ENCODE data around the gene RNF113B. TPM values are rescaled to one million over a fixed set of nuclear protein-coding genes. Genes with fewer than 3 reads are reported as not detected.
A peak's percentile ranks its signal among the peaks of the same experiment; 100 is the strongest.

The RNF113B gene
- total RNA-seq, 4 donors from 2014 or later = not detected

DNA sequence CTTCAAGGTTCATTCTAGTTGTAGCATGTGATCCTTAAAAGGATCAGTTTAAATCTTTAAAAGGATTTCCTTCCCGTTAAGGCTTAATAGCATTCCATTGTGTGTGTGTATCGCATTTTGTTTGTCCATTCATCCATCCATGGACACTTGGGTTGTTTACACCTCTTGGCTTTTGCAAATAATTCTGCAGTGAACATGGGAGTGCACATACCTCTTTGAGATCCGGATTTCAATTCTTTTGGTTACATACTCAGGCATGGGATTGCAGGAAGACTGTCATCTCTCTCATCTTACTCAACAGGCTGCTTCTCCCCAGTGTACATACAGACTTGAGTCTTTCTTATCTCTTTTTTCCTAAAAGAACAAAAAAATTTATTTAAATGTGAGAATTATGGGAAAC, 1.2 kb downstream of the RNF113B start:
- H3K4me1 ChIP-seq = peaks cover 36 to 43% (median 41%) of the 10 kb centered on the region in 4 donors
- TF ChIP-seq POLR2AphosphoS5 (IDR thresholded peaks at IDR 0.05) (no peak), EP300 (IDR thresholded peaks at IDR 0.05) (no peak), POLR2A (IDR thresholded peaks at IDR 0.05; ENCODE audit: low read depth) (no peak)
- TF ChIP-seq, protein P1, sequence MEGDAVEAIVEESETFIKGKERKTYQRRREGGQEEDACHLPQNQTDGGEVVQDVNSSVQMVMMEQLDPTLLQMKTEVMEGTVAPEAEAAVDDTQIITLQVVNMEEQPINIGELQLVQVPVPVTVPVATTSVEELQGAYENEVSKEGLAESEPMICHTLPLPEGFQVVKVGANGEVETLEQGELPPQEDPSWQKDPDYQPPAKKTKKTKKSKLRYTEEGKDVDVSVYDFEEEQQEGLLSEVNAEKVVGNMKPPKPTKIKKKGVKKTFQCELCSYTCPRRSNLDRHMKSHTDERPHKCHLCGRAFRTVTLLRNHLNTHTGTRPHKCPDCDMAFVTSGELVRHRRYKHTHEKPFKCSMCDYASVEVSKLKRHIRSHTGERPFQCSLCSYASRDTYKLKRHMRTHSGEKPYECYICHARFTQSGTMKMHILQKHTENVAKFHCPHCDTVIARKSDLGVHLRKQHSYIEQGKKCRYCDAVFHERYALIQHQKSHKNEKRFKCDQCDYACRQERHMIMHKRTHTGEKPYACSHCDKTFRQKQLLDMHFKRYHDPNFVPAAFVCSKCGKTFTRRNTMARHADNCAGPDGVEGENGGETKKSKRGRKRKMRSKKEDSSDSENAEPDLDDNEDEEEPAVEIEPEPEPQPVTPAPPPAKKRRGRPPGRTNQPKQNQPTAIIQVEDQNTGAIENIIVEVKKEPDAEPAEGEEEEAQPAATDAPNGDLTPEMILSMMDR (IDR thresholded peaks at IDR 0.05) = no peak

DNA sequence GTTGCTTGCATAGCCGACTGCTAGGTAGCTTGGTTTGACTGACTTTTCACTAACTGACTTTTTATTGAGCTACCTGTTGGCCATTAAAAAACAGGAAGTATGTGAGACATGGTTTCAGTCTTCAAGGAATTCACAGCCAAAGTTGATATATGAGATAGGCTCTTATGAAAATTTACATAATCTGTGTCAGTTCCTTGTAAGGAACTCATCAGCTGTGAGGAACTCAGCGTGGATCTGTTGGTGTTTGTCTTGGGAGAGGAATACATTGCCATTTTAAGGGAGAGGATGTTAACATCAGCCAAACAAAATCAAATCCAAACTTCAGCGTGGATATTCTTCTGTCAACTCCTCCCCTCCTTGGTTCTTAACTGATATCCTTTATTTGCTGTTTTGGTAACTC, 2.0 kb downstream of the RNF113B start:
- Histone ChIP-seq H3K27ac (replicated peaks in 1 of 4) (peak overlapping the region in 1 of 4 donors; percentile 62), H3K4me1 (peaks cover 36 to 43% (median 41%) of the 10 kb centered on the region in 4 donors), H3K4me3 (no peak overlapping the region), H3K9me3 (no peaks in the 10 kb centered on the region), H3K36me3 (peaks cover 0 to 9% (median 0%) of the 10 kb centered on the region in 4 donors), H3K27me3 (no peaks in the 10 kb centered on the region)
- intact Hi-C loops (cut with DNase I) = no loop called here
- TF ChIP-seq EP300 (IDR thresholded peaks at IDR 0.05) (no peak), POLR2AphosphoS5 (IDR thresholded peaks at IDR 0.05) (no peak), POLR2A (IDR thresholded peaks at IDR 0.05; ENCODE audit: low read depth) (no peak)
- TF ChIP-seq, protein P1 (IDR thresholded peaks at IDR 0.05) = no peak
- WGBS = 69% methylated on average over 3 of the region's 3 CpGs
- DNase-seq (ENCODE audit: extremely low spot score) = no peak

More for the DNA sequence above, 1.2 kb downstream of the RNF113B start:
- Histone ChIP-seq H3K27ac (replicated peaks in 1 of 4) (no peak overlapping the region), H3K27me3 (no peaks in the 10 kb centered on the region), H3K36me3 (peaks cover 0 to 9% (median 0%) of the 10 kb centered on the region in 4 donors), H3K9me3 (no peaks in the 10 kb centered on the region), H3K4me3 (no peak overlapping the region)
- intact Hi-C loops (cut with DNase I) = no loop called here
- no peak for DNase-seq (ENCODE audit: extremely low spot score)
- WGBS = 72% methylated on average over 3 of the region's 3 CpGs

DNA sequence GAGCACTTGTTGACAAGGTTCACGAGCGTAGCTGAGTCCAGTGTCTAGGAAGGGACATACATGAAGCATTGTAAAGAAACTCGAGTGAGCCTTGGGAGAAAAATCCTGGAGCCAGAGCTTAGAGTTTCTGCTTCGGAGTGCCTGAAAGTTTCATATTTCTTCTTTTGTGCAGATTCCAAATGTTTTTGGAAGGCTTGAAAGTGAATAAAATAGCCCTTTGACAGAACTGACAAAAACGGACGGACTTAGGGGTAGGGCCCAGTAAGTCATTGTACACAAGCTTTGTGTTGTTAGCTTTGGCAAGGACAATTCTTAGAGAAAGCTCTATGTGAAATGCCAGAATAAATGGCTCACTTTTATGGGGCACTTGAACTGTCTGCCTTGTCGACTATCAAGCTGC, 2.8 kb downstream of the RNF113B start:
- Histone ChIP-seq H3K4me1 (peaks cover 36 to 43% (median 41%) of the 10 kb centered on the region in 4 donors), H3K27me3 (no peaks in the 10 kb centered on the region), H3K27ac (replicated peaks in 1 of 4) (peak overlapping the region; percentile 34 to 72 (median 63)), H3K4me3 (no peak overlapping the region), H3K9me3 (no peaks in the 10 kb centered on the region), H3K36me3 (peaks cover 0 to 9% (median 0%) of the 10 kb centered on the region in 4 donors)
- no peak for TF ChIP-seq POLR2A (IDR thresholded peaks at IDR 0.05; ENCODE audit: low read depth)
- TF ChIP-seq, protein P1 (IDR thresholded peaks at IDR 0.05) = no peak
- no peak for TF ChIP-seq POLR2AphosphoS5 (IDR thresholded peaks at IDR 0.05)
- no peak for TF ChIP-seq EP300 (IDR thresholded peaks at IDR 0.05)
- DNase-seq (ENCODE audit: extremely low spot score) = no peak
- intact Hi-C loops (cut with DNase I) = loop anchor here (5.0 kb wide), 1 partner anchor 93 kb away; no protein-coding TSS in a partner anchor
- WGBS = 36% methylated on average over 7 of the region's 7 CpGs

DNA sequence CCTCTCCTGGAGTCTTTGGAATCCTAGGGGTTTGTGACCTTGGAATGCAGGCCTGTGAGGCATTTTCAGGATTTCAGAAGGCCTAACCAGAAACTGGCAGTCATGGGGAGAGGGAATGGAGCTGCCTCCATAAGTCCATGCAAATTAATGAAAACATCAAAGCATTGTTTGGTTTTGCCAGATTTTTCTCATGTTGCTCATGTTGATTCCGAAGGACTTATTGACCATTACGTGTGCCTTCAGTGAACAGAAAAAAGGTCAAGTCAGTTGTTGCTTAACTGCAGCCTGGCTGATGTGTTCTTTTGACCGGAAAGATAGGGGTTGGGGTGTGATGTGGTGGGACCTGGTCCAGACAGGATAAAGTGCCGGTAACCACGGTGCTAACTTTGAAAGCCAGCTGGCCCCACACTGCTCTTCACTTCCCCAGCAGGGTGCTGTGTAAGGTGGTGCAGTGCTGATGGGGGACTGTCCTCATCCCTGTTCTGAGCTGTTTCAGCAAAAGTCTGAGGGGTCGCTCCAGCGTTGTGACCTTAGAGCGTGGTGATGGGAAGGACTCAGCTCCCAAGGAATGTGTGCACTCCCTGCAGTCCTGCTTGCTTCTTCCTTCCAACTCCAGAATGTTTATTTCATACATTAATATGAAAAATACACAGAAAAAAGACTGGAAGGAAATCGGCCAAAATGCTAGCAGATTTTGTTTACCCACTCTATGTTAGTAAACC, 3.5 kb downstream of the RNF113B start:
- Histone ChIP-seq H3K4me1 (peaks cover 36 to 43% (median 41%) of the 10 kb centered on the region in 4 donors), H3K27me3 (no peaks in the 10 kb centered on the region), H3K9me3 (no peaks in the 10 kb centered on the region), H3K27ac (replicated peaks in 1 of 4) (peak overlapping the region; percentile 34 to 72 (median 63)), H3K36me3 (peaks cover 0 to 9% (median 0%) of the 10 kb centered on the region in 4 donors), H3K4me3 (no peak overlapping the region)
- DNase-seq (ENCODE audit: extremely low spot score) = no peak
- WGBS = 26% methylated on average over 9 of the region's 9 CpGs
- intact Hi-C loops (cut with DNase I) = loop anchor here (5.0 kb wide), 1 partner anchor 94 kb away; no protein-coding TSS in a partner anchor
- TF ChIP-seq, protein P1 (IDR thresholded peaks at IDR 0.05) = no peak
- TF ChIP-seq POLR2A (IDR thresholded peaks at IDR 0.05; ENCODE audit: low read depth) = no peak
- TF ChIP-seq EP300 (IDR thresholded peaks at IDR 0.05) = no peak
- TF ChIP-seq POLR2AphosphoS5 (IDR thresholded peaks at IDR 0.05) = no peak

All from esophagus muscularis mucosa (tissue), 4 donors.